Stomach (tissue), 19 donors: ENCODE data around the gene ZFP42. TPM values are rescaled to one million over a fixed set of nuclear protein-coding genes. Genes with fewer than 3 reads are reported as not detected.

Experiments used
- DNase-seq, 2 donors: peaks; one replicate each; pipeline versions ENCODE4 v3.0.0 to v3.0.0-alpha.2; 2013 to 2019
- H3K27ac ChIP-seq, 5 donors: fragments of 200-600 bp in 4 of 5; sonication (generic) in 4 of 5; one replicate each; pipeline ENCODE4 v1.5.1; 2013 to 2019; ENCODE audit warnings: mild to moderate bottlenecking in 1 of 5, moderate library complexity in 1 of 5
- H3K27me3 ChIP-seq, 3 donors: fragments of 200-600 bp; sonication (generic); one replicate each; pipeline ENCODE4 v1.5.1; 2017 to 2019; ENCODE audit warnings: mixed run types in 1 of 3
- H3K36me3 ChIP-seq, 4 donors: fragments of 200-600 bp; sonication (generic); 1 replicate in 3 of 4; 2 replicates in 1 of 4; pipeline ENCODE4 v1.5.1; 2016 to 2019
- H3K4me1 ChIP-seq, 4 donors: fragments of 200-600 bp; sonication (generic); one replicate each; pipeline ENCODE4 v1.5.1; 2016 to 2019
- H3K4me3 ChIP-seq, 4 donors: fragments of 200-600 bp; sonication (generic) in 3 of 4; one replicate each; pipeline ENCODE4 v1.5.1; 2016 to 2019; ENCODE audit warnings: mild to moderate bottlenecking in 1 of 4
- H3K9me3 ChIP-seq, 4 donors: fragments of 200-600 bp; sonication (generic); one replicate each; pipeline ENCODE4 v1.5.1; 2016 to 2019
- CTCF ChIP-seq, 7 experiments: fragments of 450-650 bp in 4 of 7; fragments of 200-600 bp in 3 of 7; sonication (generic) in 3 of 7; IDR thresholded peaks; one replicate each; pipeline ENCODE4 v1.5.1; 2016 to 2019; ENCODE audit warnings: antibody characterized with exemption in 7 of 7, control low read depth in 2 of 7, mild to moderate bottlenecking in 1 of 7
- EP300 ChIP-seq: sonication (generic); formaldehyde crosslinking; IDR thresholded peaks from one replicate; pipeline ENCODE4 v1.6.1; 2017; ENCODE audit warnings: antibody characterized with exemption
- POLR2A ChIP-seq, 4 donors: fragments of 450-650 bp; IDR thresholded peaks; one replicate each; pipeline ENCODE4 v1.6.1; 2016; ENCODE audit warnings: antibody characterized with exemption in 4 of 4, control low read depth in 2 of 4, mild to moderate bottlenecking in 1 of 4, moderate library complexity in 1 of 4
- POLR2AphosphoS5 ChIP-seq, 3 donors: sonication (generic); formaldehyde crosslinking; IDR thresholded peaks; one replicate each; pipeline ENCODE4 v1.6.1; 2016; ENCODE audit warnings: antibody characterized with exemption in 3 of 3
- WGBS, 5 donors: extraction: QIAGEN DNeasy Blood & Tissue Kit in 3 of 5; methylation state at CpG; one replicate each; pipeline versions ENCODE4 v1.1.5 to v1.1.7; 2013 to 2018; 5-methylcytosine and 5-hydroxymethylcytosine counted together
- intact Hi-C: fragments of 100-400 bp; cut with DNase I; formaldehyde crosslinking; loops from one replicate; pipeline ENCODE4 v1.15.1; 2023; ENCODE audit warnings: low total_unique reads
- long read RNA-seq, 10 donors: transcript quantifications; one replicate each; lab custom pipeline, GENCODE V29; 2026
- polyA plus RNA-seq, 3 donors: library from polyadenylated mRNA; stranded (reverse); fragments of 200-250 nt; gene quantifications; one replicate each; pipeline ENCODE4 v1.2.3, GENCODE V29; 2013
- total RNA-seq, 5 donors: library from RNA; depleted of rRNA; stranded (reverse); fragments of >200 nt; gene quantifications; one replicate each; pipeline versions ENCODE4 v1.1.0 to v1.2.3, GENCODE V29; 2014 to 2016
- donor health status: healthy with polysubstance abuse.
- donor health status: Bipolar disorder and iron deficiency.
- donor health status: healthy.

ZFP42 gene
- total RNA-seq (under 1 TPM in 1 of 5 donors, not detected in 4; 0.37 TPM), polyA plus RNA-seq (not detected)
- long read RNA-seq, donor 1, partial matches to known transcripts = 0 of 1 reads
- long read RNA-seq, donor 1, other reads (novel, unspliced or antisense) = 0 of 1 reads
- long read RNA-seq, donor 2 = 0 reads
- long read RNA-seq, donor 3, partial matches to known transcripts = 0 of 3 reads
- long read RNA-seq, donor 3, other reads (novel, unspliced or antisense) = 0 of 3 reads
- long read RNA-seq, donor 4 = 0 reads
- long read RNA-seq, donor 5, partial matches to known transcripts = 0 of 2 reads
- long read RNA-seq, donor 5, other reads (novel, unspliced or antisense) = 0 of 2 reads
- long read RNA-seq, donor 6 = 0 reads
- long read RNA-seq, donor 7, partial matches to known transcripts = 0 of 1 reads
- long read RNA-seq, donor 7, other reads (novel, unspliced or antisense) = 0 of 1 reads
- long read RNA-seq, donor 8, partial matches to known transcripts = 0 of 2 reads
- long read RNA-seq, donor 8, other reads (novel, unspliced or antisense) = 0 of 2 reads
- long read RNA-seq, donor 9, partial matches to known transcripts = 0 of 5 reads
- long read RNA-seq, donor 9, other reads (novel, unspliced or antisense) = 0 of 5 reads
- long read RNA-seq, donor 10 = 0 reads

- no peak within 1 kb of the TSS for H3K4me3 ChIP-seq
- 15 to 23% (median 15%) methylated on average over 24 to 58 of the region's 58 CpGs for WGBS, 5 donors
- H3K36me3 ChIP-seq = no peaks in the 10 kb centered on the region
- no peaks in the 10 kb centered on the region for H3K4me1 ChIP-seq
- H3K27ac ChIP-seq = no peak within 1 kb of the TSS
- TF ChIP-seq CTCF (IDR thresholded peaks at IDR 0.05) (no peak), POLR2A (IDR thresholded peaks at IDR 0.05) (no peak), EP300 (no peak), POLR2AphosphoS5 (IDR thresholded peaks at IDR 0.05) (no peak)
- intact Hi-C loops = no loop called here
- DNase-seq = peak in 1 of 2 donors; percentile 63
- H3K27me3 ChIP-seq = peaks cover 0 to 22% (median 14%) of the 10 kb centered on the region in 3 donors
- H3K9me3 ChIP-seq = peaks cover 0 to 27% (median 18%) of the 10 kb centered on the region in 4 donors
Measured at GRCh38 chr4:187995322-187996207, at the start of gene ZFP42. Gene ZFP42, plus strand, starts transcription at chr4:187995771. Its CDS starts 7,037 bp downstream, at chr4:188002808.

GRCh38 chr4:187961171-187961570 lies 34.4 kb upstream of the ZFP42 start:
- 78 to 90% (median 88%) methylated on average over 2 of the region's 2 CpGs for WGBS, 5 donors
- Histone ChIP-seq H3K36me3 (no peaks in the 10 kb centered on the region), H3K27ac (no peak overlapping the region), H3K4me1 (peaks cover 0 to 7% (median 0%) of the 10 kb centered on the region in 4 donors), H3K4me3 (no peak overlapping the region), H3K9me3 (no peaks in the 10 kb centered on the region), H3K27me3 (no peaks in the 10 kb centered on the region)
- TF ChIP-seq POLR2AphosphoS5 (IDR thresholded peaks at IDR 0.05) (no peak), POLR2A (IDR thresholded peaks at IDR 0.05) (no peak), CTCF (IDR thresholded peaks at IDR 0.05) (no peak), EP300 (no peak)
- no peak for DNase-seq
- intact Hi-C loops = no loop called here

- Histone ChIP-seq H3K27ac (no peak overlapping the region), H3K4me3 (no peak overlapping the region), H3K4me1 (peaks cover 0 to 7% (median 0%) of the 10 kb centered on the region in 4 donors), H3K36me3 (no peaks in the 10 kb centered on the region), H3K27me3 (no peaks in the 10 kb centered on the region), H3K9me3 (no peaks in the 10 kb centered on the region)
- intact Hi-C loops = no loop called here
- no peak for DNase-seq
- TF ChIP-seq POLR2A (IDR thresholded peaks at IDR 0.05) (no peak), CTCF (IDR thresholded peaks at IDR 0.05) (no peak)
- WGBS, 5 donors = 51 to 68% (median 63%) methylated on average over 2 of the region's 2 CpGs
Measured at GRCh38 chr4:187961961-187962360, 33.6 kb upstream of the ZFP42 start.

- peaks cover 0 to 7% (median 0%) of the 10 kb centered on the region in 4 donors for H3K4me1 ChIP-seq
- no peak for TF ChIP-seq EP300
- no peak for TF ChIP-seq CTCF (IDR thresholded peaks at IDR 0.05)
- TF ChIP-seq POLR2A (IDR thresholded peaks at IDR 0.05) = no peak
- no peak for TF ChIP-seq POLR2AphosphoS5 (IDR thresholded peaks at IDR 0.05)
- peak in 1 of 2 donors; percentile 43 for DNase-seq
- no peaks in the 10 kb centered on the region for H3K36me3 ChIP-seq
- H3K27ac ChIP-seq = no peak overlapping the region
- no peaks in the 10 kb centered on the region for H3K9me3 ChIP-seq
- intact Hi-C loops = no loop called here
- 24 to 48% (median 44%) methylated on average over 3 of the region's 3 CpGs for WGBS, 5 donors
- H3K4me3 ChIP-seq = no peak overlapping the region
- no peaks in the 10 kb centered on the region for H3K27me3 ChIP-seq
Measured at GRCh38 chr4:187962926-187963325, 32.6 kb upstream of the ZFP42 start.
